ENCODE data around the gene FGD6. TPM values are rescaled to one million over a fixed set of nuclear protein-coding genes. Genes with fewer than 3 reads are reported as not detected.

Gene FGD6
- total RNA-seq, 3 donors from 2014 or later, result 5.6 to 28.0 (median 13.1) TPM

DNA sequence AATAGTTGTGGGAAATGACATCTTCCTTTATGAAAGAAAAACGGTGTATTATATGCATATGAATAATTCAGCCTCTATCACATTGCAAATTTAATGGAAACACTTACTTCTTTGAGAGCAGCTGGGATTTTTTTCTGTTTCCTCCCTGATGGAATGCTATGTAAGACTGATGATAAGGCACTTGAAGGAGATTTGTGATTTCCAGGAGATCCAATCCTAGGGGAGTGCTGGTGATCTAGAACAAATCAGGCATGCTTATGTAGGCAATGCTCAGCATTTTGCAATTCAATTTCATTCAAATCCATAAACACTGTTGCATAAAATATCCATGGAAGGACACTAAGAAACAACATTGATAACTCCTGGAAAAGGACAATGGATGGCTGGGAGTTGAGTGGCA is 127.8 kb downstream of the FGD6 start:
- Histone ChIP-seq H3K4me3 (no peak overlapping the region), H3K4me1 (no peaks in the 10 kb centered on the region), H3K9me3 (no peaks in the 10 kb centered on the region), H3K36me3 (peaks cover 6% of the 10 kb centered on the region), H3K27me3 (no peaks in the 10 kb centered on the region), H3K27ac (no peak overlapping the region)
- no peak for TF ChIP-seq POLR2A (IDR thresholded peaks at IDR 0.05)
- intact Hi-C loops (cut with DNase I; ENCODE audit: low total_unique reads), result no loop called here
- DNase-seq (ENCODE audit: low spot score in 2 of 2), result no peak

DNA sequence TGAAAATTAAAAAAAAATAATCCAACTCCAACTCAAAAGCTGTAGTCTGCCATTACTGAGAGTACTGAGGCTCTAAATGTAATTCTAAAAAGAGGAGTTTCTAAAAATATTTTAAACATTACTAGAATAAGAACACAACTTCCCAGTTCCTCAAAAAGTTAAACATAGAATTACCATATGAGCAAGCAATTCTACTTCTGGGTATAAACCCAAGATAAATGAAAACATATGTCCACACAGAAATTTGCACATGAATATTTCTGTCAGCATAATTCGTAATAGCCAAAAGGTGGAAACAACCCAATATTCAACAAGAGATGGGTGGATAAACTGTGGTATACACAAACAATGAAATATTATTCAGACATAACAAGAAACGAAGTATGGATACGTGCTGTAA is 128.9 kb downstream of the FGD6 start:
- Histone ChIP-seq H3K36me3 (peaks cover 6% of the 10 kb centered on the region), H3K27ac (no peak overlapping the region), H3K4me3 (no peak overlapping the region), H3K9me3 (no peaks in the 10 kb centered on the region), H3K27me3 (no peaks in the 10 kb centered on the region), H3K4me1 (no peaks in the 10 kb centered on the region)
- intact Hi-C loops (cut with DNase I; ENCODE audit: low total_unique reads), result no loop called here
- TF ChIP-seq, protein P1, sequence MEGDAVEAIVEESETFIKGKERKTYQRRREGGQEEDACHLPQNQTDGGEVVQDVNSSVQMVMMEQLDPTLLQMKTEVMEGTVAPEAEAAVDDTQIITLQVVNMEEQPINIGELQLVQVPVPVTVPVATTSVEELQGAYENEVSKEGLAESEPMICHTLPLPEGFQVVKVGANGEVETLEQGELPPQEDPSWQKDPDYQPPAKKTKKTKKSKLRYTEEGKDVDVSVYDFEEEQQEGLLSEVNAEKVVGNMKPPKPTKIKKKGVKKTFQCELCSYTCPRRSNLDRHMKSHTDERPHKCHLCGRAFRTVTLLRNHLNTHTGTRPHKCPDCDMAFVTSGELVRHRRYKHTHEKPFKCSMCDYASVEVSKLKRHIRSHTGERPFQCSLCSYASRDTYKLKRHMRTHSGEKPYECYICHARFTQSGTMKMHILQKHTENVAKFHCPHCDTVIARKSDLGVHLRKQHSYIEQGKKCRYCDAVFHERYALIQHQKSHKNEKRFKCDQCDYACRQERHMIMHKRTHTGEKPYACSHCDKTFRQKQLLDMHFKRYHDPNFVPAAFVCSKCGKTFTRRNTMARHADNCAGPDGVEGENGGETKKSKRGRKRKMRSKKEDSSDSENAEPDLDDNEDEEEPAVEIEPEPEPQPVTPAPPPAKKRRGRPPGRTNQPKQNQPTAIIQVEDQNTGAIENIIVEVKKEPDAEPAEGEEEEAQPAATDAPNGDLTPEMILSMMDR (IDR thresholded peaks at IDR 0.05), result no peak
- no peak for TF ChIP-seq POLR2AphosphoS5 (IDR thresholded peaks at IDR 0.05)
- DNase-seq (ENCODE audit: low spot score in 2 of 2), result no peak

DNA sequence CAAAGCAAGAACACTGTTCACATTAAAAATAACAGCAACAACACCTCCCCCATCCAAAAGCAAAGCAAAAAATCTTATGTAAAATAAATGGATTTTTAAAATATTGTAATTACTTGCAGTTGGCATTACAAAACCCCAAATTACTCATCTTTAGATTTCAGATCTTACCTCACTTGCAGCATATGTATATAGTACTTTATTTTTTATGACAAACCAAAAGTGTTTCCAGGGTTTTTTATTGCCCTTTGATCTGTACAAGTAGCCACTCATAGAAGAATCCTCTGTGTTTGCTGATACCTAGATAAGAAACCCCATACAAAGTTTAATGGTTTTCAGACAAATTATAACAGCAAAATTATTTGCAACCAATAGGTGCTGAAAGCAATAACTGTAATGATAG is 131.7 kb downstream of the FGD6 start:
- no peaks in the 10 kb centered on the region for H3K4me1 ChIP-seq
- no peak overlapping the region for H3K27ac ChIP-seq
- intact Hi-C loops (cut with DNase I; ENCODE audit: low total_unique reads), result no loop called here
- H3K27me3 ChIP-seq, result no peaks in the 10 kb centered on the region
- TF ChIP-seq POLR2AphosphoS5 (IDR thresholded peaks at IDR 0.05) (no peak), POLR2A (IDR thresholded peaks at IDR 0.05) (no peak)
- TF ChIP-seq, protein P1 (IDR thresholded peaks at IDR 0.05), result no peak
- H3K36me3 ChIP-seq, result peaks cover 6% of the 10 kb centered on the region
- H3K4me3 ChIP-seq, result no peak overlapping the region
- DNase-seq (ENCODE audit: low spot score in 2 of 2), result no peak
- no peaks in the 10 kb centered on the region for H3K9me3 ChIP-seq

DNA sequence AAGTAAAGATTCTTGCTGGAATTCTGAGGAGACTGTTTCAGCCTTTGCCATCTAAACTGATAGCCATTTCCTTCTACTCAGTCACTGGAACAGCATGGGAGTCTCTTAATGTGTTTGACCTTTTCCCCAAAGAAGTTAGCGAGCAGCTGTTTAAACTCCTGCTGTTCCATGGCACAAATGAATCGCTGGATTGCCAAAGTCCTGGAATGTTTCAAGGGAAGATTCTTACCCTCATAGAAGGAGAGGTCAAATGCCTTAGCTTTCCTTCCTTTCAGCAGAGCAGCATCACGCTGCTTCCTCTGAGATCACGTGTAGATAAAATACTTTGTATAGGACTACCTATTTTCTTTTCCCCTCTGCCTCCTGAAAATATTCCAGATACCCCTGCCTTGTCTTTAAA is 133.3 kb downstream of the FGD6 start:
- Histone ChIP-seq H3K4me1 (no peaks in the 10 kb centered on the region), H3K9me3 (no peaks in the 10 kb centered on the region), H3K27me3 (no peaks in the 10 kb centered on the region), H3K27ac (peak overlapping the region in 1 of 2 donors; percentile 5), H3K36me3 (no peaks in the 10 kb centered on the region), H3K4me3 (no peak overlapping the region)
- TF ChIP-seq, protein P1 (IDR thresholded peaks at IDR 0.05), result no peak
- peak in 1 of 3 donors; percentile 35 for TF ChIP-seq POLR2AphosphoS5 (IDR thresholded peaks at IDR 0.05)
- no peak for DNase-seq (ENCODE audit: low spot score in 2 of 2)
- intact Hi-C loops (cut with DNase I; ENCODE audit: low total_unique reads), result no loop called here

DNA sequence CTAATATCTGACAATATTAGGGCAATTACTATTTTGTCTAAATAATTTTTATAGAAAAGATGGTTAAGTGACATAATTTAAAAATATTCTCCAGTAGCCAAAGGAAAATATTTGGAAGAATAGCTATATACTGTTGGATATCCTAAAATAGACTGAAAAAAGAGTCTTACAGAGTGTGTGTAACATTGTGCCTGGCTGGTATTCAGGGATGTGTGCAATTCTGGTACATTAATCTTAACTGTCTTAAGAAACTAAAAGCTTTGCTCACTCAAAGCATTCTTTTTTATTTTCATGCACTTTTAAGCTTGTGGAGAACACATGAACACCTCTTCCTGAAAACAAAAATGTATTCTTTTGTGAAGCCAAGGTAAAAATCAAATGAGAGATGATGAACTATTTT is 133.8 kb downstream of the FGD6 start:
- no peak overlapping the region for H3K27ac ChIP-seq
- no peak overlapping the region for H3K4me3 ChIP-seq
- no peak for TF ChIP-seq POLR2AphosphoS5 (IDR thresholded peaks at IDR 0.05)
- TF ChIP-seq, protein P1 (IDR thresholded peaks at IDR 0.05), result no peak
- TF ChIP-seq POLR2A (IDR thresholded peaks at IDR 0.05), result no peak
- no peaks in the 10 kb centered on the region for H3K9me3 ChIP-seq
- H3K4me1 ChIP-seq, result no peaks in the 10 kb centered on the region
- H3K27me3 ChIP-seq, result no peaks in the 10 kb centered on the region
- H3K36me3 ChIP-seq, result no peaks in the 10 kb centered on the region
- intact Hi-C loops (cut with DNase I; ENCODE audit: low total_unique reads), result no loop called here
- DNase-seq (ENCODE audit: low spot score in 2 of 2), result no peak

DNA sequence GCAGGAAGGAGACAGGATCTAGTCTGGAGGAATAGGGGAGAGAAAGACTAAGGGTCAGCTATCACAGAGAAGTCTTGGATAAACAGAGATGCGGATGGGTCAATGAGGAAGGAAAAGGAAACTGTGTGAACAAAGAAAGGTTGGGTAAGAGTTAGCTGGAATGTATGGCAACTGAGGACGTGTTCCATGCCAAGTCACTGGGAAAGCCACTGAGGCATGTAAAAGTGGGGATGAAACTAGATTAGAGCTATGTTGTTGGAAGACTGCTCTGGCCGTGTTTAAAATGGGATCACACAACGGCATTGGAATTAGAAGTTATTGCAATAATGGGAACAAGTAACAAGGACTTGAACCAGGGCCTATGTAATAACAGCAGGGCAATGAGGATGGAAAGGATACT is 139.9 kb downstream of the FGD6 start:
- Histone ChIP-seq H3K4me3 (no peak overlapping the region), H3K9me3 (no peaks in the 10 kb centered on the region), H3K27ac (no peak overlapping the region), H3K4me1 (no peaks in the 10 kb centered on the region), H3K27me3 (no peaks in the 10 kb centered on the region), H3K36me3 (no peaks in the 10 kb centered on the region)
- no peak for DNase-seq (ENCODE audit: low spot score in 2 of 2)
- intact Hi-C loops (cut with DNase I; ENCODE audit: low total_unique reads), result no loop called here
- TF ChIP-seq, protein P1 (IDR thresholded peaks at IDR 0.05), result no peak
- TF ChIP-seq POLR2A (IDR thresholded peaks at IDR 0.05), result no peak
- no peak for TF ChIP-seq POLR2AphosphoS5 (IDR thresholded peaks at IDR 0.05)

Measured in breast epithelium (tissue), 4 donors.